Psoas muscle (tissue), 8 donors: ENCODE measurements around the gene AHNAK. TPM values are rescaled to one million over a fixed set of nuclear protein-coding genes. Genes with fewer than 3 reads are reported as not detected.

Source experiments
- ATAC-seq, 4 donors: fragments of 200-7000 bp; cut with Tn5 transposase; one replicate each; pipeline ENCODE4 v1.9.1; 2020; ENCODE audit warnings: moderate library complexity in 3 of 4, mild to moderate bottlenecking in 2 of 4
- DNase-seq, 2 donors: peaks; one replicate each; pipeline ENCODE4 v3.0.0-alpha.2; 2020
- H3K27ac ChIP-seq: fragments of 200-600 bp; one replicate; pipeline ENCODE4 v1.8.0; 2022
- H3K27me3 ChIP-seq, 3 donors: fragments of 200-600 bp in 1 of 3; one replicate each; pipeline versions ENCODE4 v1.6.1 to v1.8.0; 2013 to 2022; ENCODE audit warnings: low read length in 2 of 3, mild to moderate bottlenecking in 2 of 3, moderate library complexity in 1 of 3; ENCODE audit not compliant: insufficient read depth in 3 of 3
- H3K36me3 ChIP-seq, 2 donors: fragments of 200-600 bp in 1 of 2; one replicate each; pipeline versions ENCODE4 v1.6.1 to v1.8.0; 2013 to 2022; ENCODE audit warnings: low read depth in 1 of 2, mild to moderate bottlenecking in 1 of 2, moderate library complexity in 1 of 2; ENCODE audit not compliant: insufficient read depth in 1 of 2
- H3K4me1 ChIP-seq: fragments of 200-600 bp; one replicate; pipeline ENCODE4 v1.8.0; 2022
- H3K4me3 ChIP-seq: fragments of 200-600 bp; one replicate; pipeline ENCODE4 v1.8.0; 2022; ENCODE audit warnings: mild to moderate bottlenecking
- H3K9me3 ChIP-seq: fragments of 200-600 bp; one replicate; pipeline ENCODE4 v1.8.0; 2022
- WGBS, 3 donors: extraction: QIAGEN DNeasy Blood & Tissue Kit; methylation state at CpG; one replicate each; pipeline versions ENCODE4 v1.1.6 to v1.1.7; 2013; 5-methylcytosine and 5-hydroxymethylcytosine counted together
- intact Hi-C, 2 donors: fragments of 100-400 bp; cut with DNase I; formaldehyde crosslinking; loops; one replicate each; pipeline versions ENCODE4 v1.11.0 to v1.14.2; 2022
- polyA plus RNA-seq, 3 donors: library from polyadenylated mRNA; stranded (reverse); fragments of 200-250 nt; gene quantifications; one replicate each; pipeline ENCODE4 v1.2.3, GENCODE V29; 2013
- total RNA-seq, 4 donors: library from RNA; stranded (reverse); fragmentation: NEBNext Ultra II Directional in 2 of 4; extraction: Animal tissue kit (Norgen Biotek cat#: 25700) in 2 of 4; gene quantifications; one replicate each; pipeline versions ENCODE4 v1.2.1 to v1.2.4, GENCODE V29; 2021 to 2023
- TF ChIP-seq, protein P1 (sequence below): fragments of 200-600 bp; IDR thresholded peaks from one replicate; pipeline ENCODE4 v1.8.0; 2022; ENCODE audit warnings: antibody characterized with exemption
- donor health status: healthy with polysubstance abuse.
- donor health status: DM: no; HTN: no; CAD: no; lungs with moderate emphysema.
- donor health status: Bipolar disorder and iron deficiency.
- donor health status: healthy.
- donor health status: DM: yes; HTN: yes; CAD: no.
- donor health status: DM: no; HTN: no; CAD: no.
- donor health status: DM: no; HTN: no; CAD: no.
- donor health status: DM: yes; HTN: yes; CAD: no.

The AHNAK gene
- total and polyA plus RNA-seq, 7 donors: 93.5 to 679 (median 376) TPM

DNA sequence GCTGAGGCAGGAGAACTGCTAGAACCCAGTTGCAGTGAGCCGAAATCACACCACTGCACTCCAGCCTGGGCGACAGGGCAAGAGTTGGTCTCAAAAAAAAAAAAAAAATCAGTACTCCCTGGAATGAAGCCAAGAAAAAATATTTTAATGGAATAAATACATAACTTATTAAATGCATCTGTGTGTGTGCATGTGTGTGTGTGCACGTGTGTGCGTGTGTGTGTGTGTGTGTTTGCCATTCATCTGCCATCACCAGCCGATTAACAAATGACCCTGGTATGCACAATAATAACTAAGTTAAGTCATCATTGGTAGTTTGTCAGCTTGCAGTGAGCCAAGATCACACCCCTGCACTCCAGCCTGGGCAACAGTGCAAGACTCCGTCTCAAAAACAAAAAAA lies 162.8 kb downstream of the AHNAK start:
- intact Hi-C loops: loop anchor here in 1 of 2 donors (10.0 kb wide), 1 partner anchor 481 kb away; no protein-coding TSS in a partner anchor
- ATAC-seq (no peak), DNase-seq (no peak)
- Histone ChIP-seq H3K9me3 (no peaks in the 10 kb centered on the region), H3K27ac (no peak overlapping the region), H3K4me1 (no peaks in the 10 kb centered on the region), H3K27me3 (no peaks in the 10 kb centered on the region), H3K4me3 (no peak overlapping the region), H3K36me3 (no peaks in the 10 kb centered on the region)
- TF ChIP-seq, protein P1, sequence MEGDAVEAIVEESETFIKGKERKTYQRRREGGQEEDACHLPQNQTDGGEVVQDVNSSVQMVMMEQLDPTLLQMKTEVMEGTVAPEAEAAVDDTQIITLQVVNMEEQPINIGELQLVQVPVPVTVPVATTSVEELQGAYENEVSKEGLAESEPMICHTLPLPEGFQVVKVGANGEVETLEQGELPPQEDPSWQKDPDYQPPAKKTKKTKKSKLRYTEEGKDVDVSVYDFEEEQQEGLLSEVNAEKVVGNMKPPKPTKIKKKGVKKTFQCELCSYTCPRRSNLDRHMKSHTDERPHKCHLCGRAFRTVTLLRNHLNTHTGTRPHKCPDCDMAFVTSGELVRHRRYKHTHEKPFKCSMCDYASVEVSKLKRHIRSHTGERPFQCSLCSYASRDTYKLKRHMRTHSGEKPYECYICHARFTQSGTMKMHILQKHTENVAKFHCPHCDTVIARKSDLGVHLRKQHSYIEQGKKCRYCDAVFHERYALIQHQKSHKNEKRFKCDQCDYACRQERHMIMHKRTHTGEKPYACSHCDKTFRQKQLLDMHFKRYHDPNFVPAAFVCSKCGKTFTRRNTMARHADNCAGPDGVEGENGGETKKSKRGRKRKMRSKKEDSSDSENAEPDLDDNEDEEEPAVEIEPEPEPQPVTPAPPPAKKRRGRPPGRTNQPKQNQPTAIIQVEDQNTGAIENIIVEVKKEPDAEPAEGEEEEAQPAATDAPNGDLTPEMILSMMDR: no peak
- WGBS, 3 donors: 71 to 79% (median 74%) methylated on average over 6 of the region's 6 CpGs

Other genes with a start within 250 kb of the AHNAK start
- gene SCGB1D4, start 247.7 kb downstream of the AHNAK start, total RNA-seq: not detected
- not detected for gene SCGB1D4, start 247.7 kb downstream of the AHNAK start, polyA plus RNA-seq
- gene ASRGL1, start 209.4 kb downstream of the AHNAK start, total RNA-seq: 10 to 100 TPM in 1 of 4 donors, 1 to 10 TPM in 3; 2.2 to 15.0 (median 6.0) TPM
- gene ASRGL1, start 209.4 kb downstream of the AHNAK start, polyA plus RNA-seq: 1 to 10 TPM; 3.1 to 5.5 (median 3.6) TPM
- gene SCGB1A1, start 127.8 kb downstream of the AHNAK start, total RNA-seq: not detected
- gene SCGB1A1, start 127.8 kb downstream of the AHNAK start, polyA plus RNA-seq: under 1 TPM in 1 of 3 donors, not detected in 2; 0.35 TPM
- 1,000 to 10,000 TPM; 1,137 to 1,954 (median 1,509) TPM for gene EEF1G, start 27.1 kb upstream of the AHNAK start, total RNA-seq
- 1,000 to 10,000 TPM; 1,687 to 2,356 (median 2,243) TPM for gene EEF1G, start 27.1 kb upstream of the AHNAK start, polyA plus RNA-seq
- gene TUT1, start 44.7 kb upstream of the AHNAK start, total RNA-seq: 10 to 100 TPM; 14.3 to 23.7 (median 19.6) TPM
- 10 to 100 TPM; 12.1 to 15.5 (median 12.7) TPM for gene TUT1, start 44.7 kb upstream of the AHNAK start, polyA plus RNA-seq
- gene MTA2, start 55.1 kb upstream of the AHNAK start, total RNA-seq: 10 to 100 TPM; 20.0 to 32.5 (median 28.6) TPM
- gene MTA2, start 55.1 kb upstream of the AHNAK start, polyA plus RNA-seq: 10 to 100 TPM; 18.4 to 27.1 (median 26.9) TPM
- 10 to 100 TPM; 14.1 to 19.5 (median 16.9) TPM for gene EML3, start 66.0 kb upstream of the AHNAK start, total RNA-seq
- gene EML3, start 66.0 kb upstream of the AHNAK start, polyA plus RNA-seq: 10 to 100 TPM in 2 of 3 donors, 1 to 10 TPM in 1; 7.4 to 11.3 (median 11.1) TPM
- 1 to 10 TPM; 2.0 to 4.4 (median 3.1) TPM for gene ROM1, start 66.5 kb upstream of the AHNAK start, total RNA-seq
- 1 to 10 TPM; 3.7 to 5.5 (median 4.7) TPM for gene ROM1, start 66.5 kb upstream of the AHNAK start, polyA plus RNA-seq
- 10 to 100 TPM in 3 of 4 donors, 1 to 10 TPM in 1; 7.4 to 11.8 (median 11.0) TPM for gene B3GAT3, start 75.2 kb upstream of the AHNAK start, total RNA-seq
- gene B3GAT3, start 75.2 kb upstream of the AHNAK start, polyA plus RNA-seq: 10 to 100 TPM; 11.7 to 37.6 (median 20.0) TPM
- gene GANAB, start 99.8 kb upstream of the AHNAK start, total RNA-seq: 10 to 100 TPM; 59.7 to 62.2 (median 61.4) TPM
- gene GANAB, start 99.8 kb upstream of the AHNAK start, polyA plus RNA-seq: 10 to 100 TPM; 34.3 to 64.6 (median 62.0) TPM
- gene INTS5, start 106.5 kb upstream of the AHNAK start, total RNA-seq: 10 to 100 TPM; 13.5 to 20.6 (median 17.1) TPM
- 10 to 100 TPM in 1 of 3 donors, 1 to 10 TPM in 2; 8.1 to 19.9 (median 9.3) TPM for gene INTS5, start 106.5 kb upstream of the AHNAK start, polyA plus RNA-seq
- gene C11orf98, start 118.4 kb upstream of the AHNAK start, total RNA-seq: 10 to 100 TPM; 29.8 to 50.9 (median 50.2) TPM
- gene C11orf98, start 118.4 kb upstream of the AHNAK start, polyA plus RNA-seq: 100 to 1,000 TPM in 1 of 3 donors, 10 to 100 TPM in 2; 87.1 to 155 (median 93.1) TPM
- 10 to 100 TPM in 2 of 4 donors, 1 to 10 TPM in 2; 3.8 to 12.8 (median 9.4) TPM for gene CSKMT, start 118.5 kb upstream of the AHNAK start, total RNA-seq
- 10 to 100 TPM in 1 of 3 donors, 1 to 10 TPM in 2; 4.8 to 11.4 (median 7.8) TPM for gene CSKMT, start 118.5 kb upstream of the AHNAK start, polyA plus RNA-seq
- 1 to 10 TPM; 5.2 to 8.8 (median 7.1) TPM for gene UQCC3, start 124.9 kb upstream of the AHNAK start, total RNA-seq
- 10 to 100 TPM in 1 of 3 donors, 1 to 10 TPM in 2; 6.4 to 16.5 (median 8.6) TPM for gene UQCC3, start 124.9 kb upstream of the AHNAK start, polyA plus RNA-seq
- 1 to 10 TPM in 3 of 4 donors, under 1 TPM in 1; 0.74 to 3.2 (median 1.9) TPM for gene LBHD1, start 125.5 kb upstream of the AHNAK start, total RNA-seq
- 1 to 10 TPM in 2 of 3 donors, under 1 TPM in 1; 0.98 to 3.6 (median 1.6) TPM for gene LBHD1, start 125.5 kb upstream of the AHNAK start, polyA plus RNA-seq
- gene UBXN1, start 132.3 kb upstream of the AHNAK start, total RNA-seq: 100 to 1,000 TPM; 102 to 204 (median 149) TPM
- gene UBXN1, start 132.3 kb upstream of the AHNAK start, polyA plus RNA-seq: 100 to 1,000 TPM; 225 to 376 (median 295) TPM
- gene LRRN4CL, start 142.7 kb upstream of the AHNAK start, total RNA-seq: 1 to 10 TPM; 2.4 to 4.8 (median 3.8) TPM
- 1 to 10 TPM; 1.8 to 3.7 (median 2.8) TPM for gene LRRN4CL, start 142.7 kb upstream of the AHNAK start, polyA plus RNA-seq
- gene BSCL2, start 160.6 kb upstream of the AHNAK start, total RNA-seq: 10 to 100 TPM; 17.0 to 45.4 (median 29.0) TPM
- 100 to 1,000 TPM in 1 of 3 donors, 10 to 100 TPM in 2; 61.5 to 174 (median 63.5) TPM for gene BSCL2, start 160.6 kb upstream of the AHNAK start, polyA plus RNA-seq
- not detected for gene GNG3, start 160.9 kb upstream of the AHNAK start, total RNA-seq
- under 1 TPM in 2 of 3 donors, not detected in 1; 0.10 to 0.39 TPM for gene GNG3, start 160.9 kb upstream of the AHNAK start, polyA plus RNA-seq
- 10 to 100 TPM; 27.2 to 39.7 (median 31.4) TPM for gene HNRNPUL2, start 180.7 kb upstream of the AHNAK start, total RNA-seq
- 10 to 100 TPM; 23.8 to 35.1 (median 25.0) TPM for gene HNRNPUL2, start 180.7 kb upstream of the AHNAK start, polyA plus RNA-seq
- 10 to 100 TPM; 14.8 to 19.6 (median 16.4) TPM for gene TTC9C, start 181.7 kb upstream of the AHNAK start, total RNA-seq
- gene TTC9C, start 181.7 kb upstream of the AHNAK start, polyA plus RNA-seq: 10 to 100 TPM; 20.2 to 30.4 (median 28.2) TPM
- gene ZBTB3, start 207.4 kb upstream of the AHNAK start, total RNA-seq: 1 to 10 TPM; 5.4 to 8.7 (median 6.5) TPM
- gene ZBTB3, start 207.4 kb upstream of the AHNAK start, polyA plus RNA-seq: 1 to 10 TPM; 1.5 to 3.5 (median 2.1) TPM
- gene POLR2G, start 214.8 kb upstream of the AHNAK start, total RNA-seq: 10 to 100 TPM; 31.7 to 44.7 (median 36.2) TPM
- gene POLR2G, start 214.8 kb upstream of the AHNAK start, polyA plus RNA-seq: 10 to 100 TPM; 44.0 to 92.6 (median 48.8) TPM
- 10 to 100 TPM; 13.5 to 19.9 (median 18.3) TPM for gene TAF6L, start 224.6 kb upstream of the AHNAK start, total RNA-seq
- 10 to 100 TPM; 18.0 to 26.5 (median 20.1) TPM for gene TAF6L, start 224.6 kb upstream of the AHNAK start, polyA plus RNA-seq
- 10 to 100 TPM; 12.2 to 18.5 (median 16.0) TPM for gene TMEM179B, start 240.6 kb upstream of the AHNAK start, total RNA-seq
- 10 to 100 TPM; 31.5 to 42.0 (median 34.4) TPM for gene TMEM179B, start 240.6 kb upstream of the AHNAK start, polyA plus RNA-seq
- gene TMEM223, start 245.2 kb upstream of the AHNAK start, total RNA-seq: 10 to 100 TPM in 1 of 4 donors, 1 to 10 TPM in 3; 6.2 to 11.5 (median 8.4) TPM
- 10 to 100 TPM; 16.6 to 37.7 (median 21.7) TPM for gene TMEM223, start 245.2 kb upstream of the AHNAK start, polyA plus RNA-seq